OCI-LY3 (cell line): Measurements from ENCODE around the gene KIR3DL3.

Experiments used
- CTCF ChIP-seq: fragments of 200-600, 300-600 bp; sonication (generic); IDR thresholded peaks from 2 replicates; pipeline ENCODE4 v1.5.1; 2014; ENCODE audit warnings: antibody characterized with exemption, low read length, low read depth
- EZH2phosphoT487 ChIP-seq: fragments of 200-600 bp; shearing (Covaris generic); IDR thresholded peaks from 2 replicates; pipeline ENCODE4 v1.6.1; 2018; ENCODE audit warnings: antibody characterized with exemption, mixed run types, low read depth

GRCh38 chr19:54731191-54731590 lies 6.9 kb downstream of the KIR3DL3 start:
- TF ChIP-seq CTCF, result no peak
- no peak for TF ChIP-seq EZH2phosphoT487
